Non-pigmented ciliary epithelial cell (primary cell): ENCODE data around the gene PLAAT3.
"Not testable (repeated sequence)": the region's sequence is repeated elsewhere in the genome, so short reads cannot be mapped to it uniquely, and the experiment has no call there.

ENCODE experiments used
- DNase-seq: peaks from one replicate; pipeline ENCODE4 v3.0.0-alpha.2; 2010; ENCODE audit warnings: low read depth

The PLAAT3 gene

GRCh38 chr11:63614136-63614671 is at the start of gene PLAAT3:
Gene PLAAT3, minus strand, starts transcription at chr11:63614433. Its CDS starts 419 bp downstream, at chr11:63614014.
- DNase-seq, result no peak

GRCh38 chr11:63663809-63664208 is 49.6 kb upstream of the PLAAT3 start:
- no peak for DNase-seq

GRCh38 chr11:63660972-63661371 is 46.7 kb upstream of the PLAAT3 start:
- no peak for DNase-seq

- DNase-seq, result no peak
Measured at GRCh38 chr11:63652671-63653070, 38.4 kb upstream of the PLAAT3 start.

- no peak for DNase-seq
Measured at GRCh38 chr11:63643205-63643604, 29.0 kb upstream of the PLAAT3 start.

GRCh38 chr11:63641727-63642126 is 27.5 kb upstream of the PLAAT3 start:
- no peak for DNase-seq

- no peak for DNase-seq
Measured at GRCh38 chr11:63639199-63639832, 25.1 kb upstream of the PLAAT3 start.

GRCh38 chr11:63638436-63638835 is 24.2 kb upstream of the PLAAT3 start:
- DNase-seq, result not testable (repeated sequence)

- DNase-seq, result no peak
Measured at GRCh38 chr11:63635762-63636465, 21.7 kb upstream of the PLAAT3 start.

- no peak for DNase-seq
Measured at GRCh38 chr11:63629426-63629825, 15.2 kb upstream of the PLAAT3 start.

- DNase-seq, result no peak
Measured at GRCh38 chr11:63623513-63624140, 9.4 kb upstream of the PLAAT3 start.

- no peak for DNase-seq
Measured at GRCh38 chr11:63622323-63622722, 8.1 kb upstream of the PLAAT3 start.

GRCh38 chr11:63621071-63621470 is 6.8 kb upstream of the PLAAT3 start:
- DNase-seq, result no peak

GRCh38 chr11:63619967-63620366 is 5.7 kb upstream of the PLAAT3 start:
- no peak for DNase-seq

- DNase-seq, result not testable (repeated sequence)
Measured at GRCh38 chr11:63617686-63618085, 3.5 kb upstream of the PLAAT3 start.

- no peak for DNase-seq
Measured at GRCh38 chr11:63616953-63617352, 2.7 kb upstream of the PLAAT3 start.

- DNase-seq, result no peak
Measured at GRCh38 chr11:63613517-63614135, 607 bp downstream of the PLAAT3 start.

GRCh38 chr11:63612181-63612580 is 2.1 kb downstream of the PLAAT3 start:
- no peak for DNase-seq

GRCh38 chr11:63611395-63611747 is 2.9 kb downstream of the PLAAT3 start:
- no peak for DNase-seq

GRCh38 chr11:63610604-63611394 is 3.4 kb downstream of the PLAAT3 start:
- DNase-seq, result no peak

GRCh38 chr11:63609971-63610580 is 4.2 kb downstream of the PLAAT3 start:
- DNase-seq, result no peak
